ENCODE data around the gene RPS8.

The RPS8 gene

DNA sequence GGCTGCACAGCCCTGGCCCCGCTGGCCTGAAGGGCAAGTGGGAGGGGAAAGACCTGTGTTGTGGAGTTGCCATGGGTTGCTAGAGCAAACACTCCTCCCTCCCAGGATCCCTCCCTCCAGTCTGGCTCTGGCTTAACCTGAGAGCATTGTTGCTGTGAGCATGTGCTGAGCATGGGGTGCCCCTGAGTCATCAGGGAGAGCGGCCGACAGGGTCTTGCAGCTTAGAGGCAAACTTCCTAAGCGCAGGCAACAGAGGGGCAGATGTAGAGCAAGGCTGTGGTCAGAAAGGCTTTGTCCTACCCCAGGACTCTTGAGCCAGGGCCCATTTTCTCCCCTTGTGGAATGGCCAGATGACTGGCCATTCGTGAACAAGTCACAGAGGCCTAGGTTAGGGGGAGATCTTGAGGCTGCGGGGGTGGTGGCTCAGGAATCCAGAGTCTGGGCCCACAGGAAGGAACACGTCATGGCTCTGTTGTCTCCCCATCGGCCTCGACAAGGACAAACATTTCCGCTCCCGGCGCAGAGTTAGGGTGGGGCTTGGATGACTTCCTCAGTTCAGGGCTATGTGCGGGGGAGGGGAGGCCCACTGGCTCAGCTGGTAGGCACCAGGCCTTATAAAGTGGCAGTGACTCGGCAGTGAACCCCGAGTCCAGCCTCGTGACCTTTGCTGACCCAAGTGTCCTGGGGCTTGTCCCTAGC lies 32.2 kb downstream of the RPS8 start (continued):
- TF ChIP-seq ZNF221 (tag by site-specific recombination; IDR thresholded peaks at IDR 0.05; ENCODE audit: borderline replicate concordance) (no peak), BCL11A (tag by site-specific recombination; IDR thresholded peaks at IDR 0.05; ENCODE audit: low read depth) (no peak), ZNF292 (tag by site-specific recombination; IDR thresholded peaks at IDR 0.05; ENCODE audit: borderline replicate concordance, low read depth) (no peak), ZNF175 (tag by site-specific recombination; IDR thresholded peaks at IDR 0.05) (no peak), ZNF10 (tag by site-specific recombination; IDR thresholded peaks at IDR 0.05) (no peak), ZNF248 (tag by site-specific recombination; IDR thresholded peaks at IDR 0.05) (no peak), ZBTB17 (tag by site-specific recombination; IDR thresholded peaks at IDR 0.05) (peak; percentile 84), BCL6B (tag by site-specific recombination; IDR thresholded peaks at IDR 0.05) (no peak), HOXD13 (CRISPR knock-in tag; IDR thresholded peaks at IDR 0.05; ENCODE audit: borderline replicate concordance) (no peak), SP3 (tag by site-specific recombination; IDR thresholded peaks at IDR 0.05) (no peak), ZNF624 (tag by site-specific recombination; IDR thresholded peaks at IDR 0.05) (no peak), PRDM6 (tag by site-specific recombination; IDR thresholded peaks at IDR 0.05) (no peak), TRIM28 (IDR thresholded peaks at IDR 0.05; ENCODE audit: borderline replicate concordance, low read length) (peak; percentile 91; the same call in 1 of the 2 replicates), ZNF701 (tag by site-specific recombination; IDR thresholded peaks at IDR 0.05) (no peak), ZNF202 (tag by site-specific recombination; IDR thresholded peaks at IDR 0.05; ENCODE audit: borderline replicate concordance) (no peak), ZFP37 (tag by site-specific recombination; IDR thresholded peaks at IDR 0.05) (peak; percentile 44; the same call in 1 of the 2 replicates), EGR2 (tag by site-specific recombination; IDR thresholded peaks at IDR 0.05; ENCODE audit: low read depth) (peak; percentile 33; the same call in 1 of the 2 replicates), SP2 (tag by site-specific recombination; IDR thresholded peaks at IDR 0.05) (peak; percentile 42; the same call in 1 of the 2 replicates), OSR2 (tag by site-specific recombination; IDR thresholded peaks at IDR 0.05) (no peak), REPIN1 (tag by site-specific recombination; IDR thresholded peaks at IDR 0.05; ENCODE audit: low read depth) (no peak), ZNF514 (tag by site-specific recombination; IDR thresholded peaks at IDR 0.05) (no peak), ZNF311 (tag by site-specific recombination; IDR thresholded peaks at IDR 0.05; ENCODE audit: borderline replicate concordance) (no peak), WT1 (tag by site-specific recombination; IDR thresholded peaks at IDR 0.05) (peak; percentile 80), ZNF76 (tag by site-specific recombination; IDR thresholded peaks at IDR 0.05; ENCODE audit: borderline replicate concordance, low read depth) (no peak), ZNF558 (tag by site-specific recombination; IDR thresholded peaks at IDR 0.05) (no peak), ZNF529 (tag by site-specific recombination; IDR thresholded peaks at IDR 0.05; ENCODE audit: insufficient replicate concordance) (no peak)
- TF ChIP-seq, protein P1, sequence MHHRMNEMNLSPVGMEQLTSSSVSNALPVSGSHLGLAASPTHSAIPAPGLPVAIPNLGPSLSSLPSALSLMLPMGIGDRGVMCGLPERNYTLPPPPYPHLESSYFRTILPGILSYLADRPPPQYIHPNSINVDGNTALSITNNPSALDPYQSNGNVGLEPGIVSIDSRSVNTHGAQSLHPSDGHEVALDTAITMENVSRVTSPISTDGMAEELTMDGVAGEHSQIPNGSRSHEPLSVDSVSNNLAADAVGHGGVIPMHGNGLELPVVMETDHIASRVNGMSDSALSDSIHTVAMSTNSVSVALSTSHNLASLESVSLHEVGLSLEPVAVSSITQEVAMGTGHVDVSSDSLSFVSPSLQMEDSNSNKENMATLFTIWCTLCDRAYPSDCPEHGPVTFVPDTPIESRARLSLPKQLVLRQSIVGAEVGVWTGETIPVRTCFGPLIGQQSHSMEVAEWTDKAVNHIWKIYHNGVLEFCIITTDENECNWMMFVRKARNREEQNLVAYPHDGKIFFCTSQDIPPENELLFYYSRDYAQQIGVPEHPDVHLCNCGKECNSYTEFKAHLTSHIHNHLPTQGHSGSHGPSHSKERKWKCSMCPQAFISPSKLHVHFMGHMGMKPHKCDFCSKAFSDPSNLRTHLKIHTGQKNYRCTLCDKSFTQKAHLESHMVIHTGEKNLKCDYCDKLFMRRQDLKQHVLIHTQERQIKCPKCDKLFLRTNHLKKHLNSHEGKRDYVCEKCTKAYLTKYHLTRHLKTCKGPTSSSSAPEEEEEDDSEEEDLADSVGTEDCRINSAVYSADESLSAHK (tag by site-specific recombination; IDR thresholded peaks at IDR 0.05), result no peak
- TF ChIP-seq, protein P2, sequence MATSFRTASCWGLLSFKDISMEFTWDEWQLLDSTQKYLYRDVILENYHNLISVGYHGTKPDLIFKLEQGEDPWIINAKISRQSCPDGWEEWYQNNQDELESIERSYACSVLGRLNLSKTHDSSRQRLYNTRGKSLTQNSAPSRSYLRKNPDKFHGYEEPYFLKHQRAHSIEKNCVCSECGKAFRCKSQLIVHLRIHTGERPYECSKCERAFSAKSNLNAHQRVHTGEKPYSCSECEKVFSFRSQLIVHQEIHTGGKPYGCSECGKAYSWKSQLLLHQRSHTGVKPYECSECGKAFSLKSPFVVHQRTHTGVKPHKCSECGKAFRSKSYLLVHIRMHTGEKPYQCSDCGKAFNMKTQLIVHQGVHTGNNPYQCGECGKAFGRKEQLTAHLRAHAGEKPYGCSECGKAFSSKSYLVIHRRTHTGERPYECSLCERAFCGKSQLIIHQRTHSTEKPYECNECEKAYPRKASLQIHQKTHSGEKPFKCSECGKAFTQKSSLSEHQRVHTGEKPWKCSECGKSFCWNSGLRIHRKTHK (tag by site-specific recombination; IDR thresholded peaks at IDR 0.05), result no peak
- TF ChIP-seq, protein P3, sequence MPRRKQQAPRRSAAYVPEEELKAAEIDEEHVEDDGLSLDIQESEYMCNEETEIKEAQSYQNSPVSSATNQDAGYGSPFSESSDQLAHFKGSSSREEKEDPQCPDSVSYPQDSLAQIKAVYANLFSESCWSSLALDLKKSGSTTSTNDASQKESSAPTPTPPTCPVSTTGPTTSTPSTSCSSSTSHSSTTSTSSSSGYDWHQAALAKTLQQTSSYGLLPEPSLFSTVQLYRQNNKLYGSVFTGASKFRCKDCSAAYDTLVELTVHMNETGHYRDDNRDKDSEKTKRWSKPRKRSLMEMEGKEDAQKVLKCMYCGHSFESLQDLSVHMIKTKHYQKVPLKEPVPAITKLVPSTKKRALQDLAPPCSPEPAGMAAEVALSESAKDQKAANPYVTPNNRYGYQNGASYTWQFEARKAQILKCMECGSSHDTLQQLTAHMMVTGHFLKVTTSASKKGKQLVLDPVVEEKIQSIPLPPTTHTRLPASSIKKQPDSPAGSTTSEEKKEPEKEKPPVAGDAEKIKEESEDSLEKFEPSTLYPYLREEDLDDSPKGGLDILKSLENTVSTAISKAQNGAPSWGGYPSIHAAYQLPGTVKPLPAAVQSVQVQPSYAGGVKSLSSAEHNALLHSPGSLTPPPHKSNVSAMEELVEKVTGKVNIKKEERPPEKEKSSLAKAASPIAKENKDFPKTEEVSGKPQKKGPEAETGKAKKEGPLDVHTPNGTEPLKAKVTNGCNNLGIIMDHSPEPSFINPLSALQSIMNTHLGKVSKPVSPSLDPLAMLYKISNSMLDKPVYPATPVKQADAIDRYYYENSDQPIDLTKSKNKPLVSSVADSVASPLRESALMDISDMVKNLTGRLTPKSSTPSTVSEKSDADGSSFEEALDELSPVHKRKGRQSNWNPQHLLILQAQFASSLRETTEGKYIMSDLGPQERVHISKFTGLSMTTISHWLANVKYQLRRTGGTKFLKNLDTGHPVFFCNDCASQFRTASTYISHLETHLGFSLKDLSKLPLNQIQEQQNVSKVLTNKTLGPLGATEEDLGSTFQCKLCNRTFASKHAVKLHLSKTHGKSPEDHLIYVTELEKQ (tag by site-specific recombination; IDR thresholded peaks at IDR 0.05; ENCODE audit: borderline replicate concordance), result no peak

Data from HEK293 (cell line).